HEK293 (cell line): ENCODE measurements around the gene ELAVL3.
A peak's percentile ranks its signal among the peaks of the same experiment; 100 is the strongest.

Source experiments
- CTCF ChIA-PET: fragments of 350-600 bp; formaldehyde crosslinking; extraction: SDS; loops from one replicate; lab custom pipeline; 2021; ENCODE audit warnings: antibody characterized with exemption; lab: Yijun Ruan, JAX
- POLR2A ChIA-PET: fragments of 300-600 bp; formaldehyde crosslinking; extraction: SDS; loops from one replicate; lab custom pipeline; 2020; ENCODE audit warnings: antibody characterized with exemption, inconsistent platforms; lab: Yijun Ruan, JAX
- H3K27ac ChIP-seq: fragments of 200-500 bp; sonication (Bioruptor generic); 2 replicates; pipeline ENCODE4 v1.5.1; 2014; ENCODE audit warnings: low read depth, low read length, control low read depth, inconsistent platforms; ENCODE audit errors: extremely low read depth
- H3K36me3 ChIP-seq, 2 experiments: fragments of 200-500 bp in 1 of 2; sonication (Bioruptor generic) in 1 of 2; 1 replicate in 1 of 2; 2 replicates in 1 of 2; pipeline ENCODE4 v1.5.1; 2014 to 2017; ENCODE audit warnings: inconsistent platforms in 2 of 2, low read length in 2 of 2; ENCODE audit not compliant: control insufficient read depth in 2 of 2, insufficient read depth in 1 of 2
- H3K4me1 ChIP-seq: fragments of 200-500 bp; sonication (Bioruptor generic); 2 replicates; pipeline ENCODE4 v1.5.1; 2014; ENCODE audit warnings: mild to moderate bottlenecking, low read length, inconsistent platforms; ENCODE audit not compliant: control insufficient read depth, insufficient read depth
- H3K4me3 ChIP-seq: 2 replicates; pipeline ENCODE4 v1.5.1; 2011; ENCODE audit warnings: low read depth, mild to moderate bottlenecking, control low read depth, low read length, moderate library complexity
- H3K9me3 ChIP-seq: fragments of 200-500 bp; sonication (Bioruptor generic); 2 replicates; pipeline ENCODE4 v1.5.1; 2014; ENCODE audit warnings: low read depth, low read length, inconsistent platforms; ENCODE audit not compliant: control insufficient read depth, insufficient read depth
- GLIS1 ChIP-seq: fragments of 450-650 bp; formaldehyde crosslinking; IDR thresholded peaks from 2 replicates; pipeline ENCODE4 v1.5.1; 2016; ENCODE audit warnings: missing biosample characterization, missing genetic modification characterization
- HOXC10 ChIP-seq: sonication (generic); formaldehyde crosslinking; IDR thresholded peaks from 2 replicates; pipeline ENCODE4 v1.8.1; 2023; ENCODE audit warnings: mild to moderate bottlenecking, missing genetic modification reagents
- KLF16 ChIP-seq: fragments of 450-650 bp; formaldehyde crosslinking; IDR thresholded peaks from 2 replicates; pipeline ENCODE4 v1.5.1; 2017; ENCODE audit warnings: missing biosample characterization, missing genetic modification characterization
- MYNN ChIP-seq: fragments of 450-650 bp; formaldehyde crosslinking; IDR thresholded peaks from 2 replicates; pipeline ENCODE4 v1.5.1; 2016; ENCODE audit warnings: missing biosample characterization, missing genetic modification characterization, borderline replicate concordance
- OSR2 ChIP-seq: fragments of 450-650 bp; formaldehyde crosslinking; IDR thresholded peaks from 2 replicates; pipeline ENCODE4 v1.5.1; 2016; ENCODE audit warnings: missing biosample characterization, missing genetic modification characterization
- SP3 ChIP-seq: fragments of 450-650 bp; formaldehyde crosslinking; IDR thresholded peaks from 2 replicates; pipeline ENCODE4 v1.5.1; 2016; ENCODE audit warnings: missing biosample characterization, missing genetic modification characterization
- YY1 ChIP-seq: fragments of 450-650 bp; formaldehyde crosslinking; IDR thresholded peaks from 2 replicates; pipeline ENCODE4 v1.5.1; 2018; ENCODE audit warnings: missing biosample characterization, missing genetic modification characterization
- ZBTB48 ChIP-seq: fragments of 450-650 bp; formaldehyde crosslinking; IDR thresholded peaks from 2 replicates; pipeline ENCODE4 v1.5.1; 2016; ENCODE audit warnings: missing biosample characterization, missing genetic modification characterization
- ZEB2 ChIP-seq: fragments of 450-650 bp; formaldehyde crosslinking; IDR thresholded peaks from 2 replicates; pipeline ENCODE4 v1.5.1; 2016; ENCODE audit warnings: missing biosample characterization, missing genetic modification characterization
- ZFP69B ChIP-seq: fragments of 450-650 bp; formaldehyde crosslinking; IDR thresholded peaks from 2 replicates; pipeline ENCODE4 v1.5.1; 2016; ENCODE audit warnings: missing biosample characterization, missing genetic modification characterization
- ZNF112 ChIP-seq: fragments of 450-650 bp; formaldehyde crosslinking; IDR thresholded peaks from 2 replicates; pipeline ENCODE4 v1.5.0; 2017; ENCODE audit warnings: missing biosample characterization, missing genetic modification characterization
- ZNF121 ChIP-seq: fragments of 450-650 bp; formaldehyde crosslinking; IDR thresholded peaks from 2 replicates; pipeline ENCODE4 v1.5.1; 2016; ENCODE audit warnings: missing biosample characterization, missing genetic modification characterization
- ZNF146 ChIP-seq: fragments of 450-650 bp; formaldehyde crosslinking; IDR thresholded peaks from 2 replicates; pipeline ENCODE4 v1.5.1; 2016; ENCODE audit warnings: missing biosample characterization, missing genetic modification characterization
- ZNF175 ChIP-seq: fragments of 450-650 bp; formaldehyde crosslinking; IDR thresholded peaks from 2 replicates; pipeline ENCODE4 v1.5.1; 2016; ENCODE audit warnings: missing biosample characterization, missing genetic modification characterization
- ZNF223 ChIP-seq: fragments of 450-650 bp; formaldehyde crosslinking; IDR thresholded peaks from 2 replicates; pipeline ENCODE4 v1.5.1; 2016; ENCODE audit warnings: missing biosample characterization, missing genetic modification characterization
- ZNF391 ChIP-seq: fragments of 450-650 bp; formaldehyde crosslinking; IDR thresholded peaks from 2 replicates; pipeline ENCODE4 v1.5.1; 2016; ENCODE audit warnings: low read depth, missing biosample characterization, missing genetic modification characterization, borderline replicate concordance
- ZNF548 ChIP-seq: fragments of 450-650 bp; formaldehyde crosslinking; IDR thresholded peaks from 2 replicates; pipeline ENCODE4 v1.5.1; 2016; ENCODE audit warnings: missing biosample characterization, missing genetic modification characterization
- ZNF555 ChIP-seq: fragments of 450-650 bp; formaldehyde crosslinking; conservative IDR thresholded peaks from 2 replicates; pipeline ENCODE4 v1.5.1; 2017; ENCODE audit warnings: missing biosample characterization, mild to moderate bottlenecking, missing genetic modification characterization, inconsistent platforms
- ZNF561 ChIP-seq: fragments of 450-650 bp; IDR thresholded peaks from 2 replicates; pipeline ENCODE4 v1.5.1; 2018; ENCODE audit warnings: missing biosample characterization, missing genetic modification characterization, borderline replicate concordance
- ZNF585B ChIP-seq: fragments of 450-650 bp; formaldehyde crosslinking; IDR thresholded peaks from 2 replicates; pipeline ENCODE4 v1.5.1; 2016; ENCODE audit warnings: missing biosample characterization, missing genetic modification characterization
- ZNF600 ChIP-seq: fragments of 450-650 bp; formaldehyde crosslinking; IDR thresholded peaks from 2 replicates; pipeline ENCODE4 v1.5.1; 2016; ENCODE audit warnings: missing biosample characterization, missing genetic modification characterization
- ZNF610 ChIP-seq: fragments of 450-650 bp; formaldehyde crosslinking; IDR thresholded peaks from 2 replicates; pipeline ENCODE4 v1.5.1; 2016; ENCODE audit warnings: missing biosample characterization, missing genetic modification characterization, borderline replicate concordance
- ZNF624 ChIP-seq: fragments of 450-650 bp; formaldehyde crosslinking; IDR thresholded peaks from 2 replicates; pipeline ENCODE4 v1.5.1; 2017; ENCODE audit warnings: missing biosample characterization, missing genetic modification characterization
- ZNF660 ChIP-seq: fragments of 450-650 bp; IDR thresholded peaks from 2 replicates; pipeline ENCODE4 v1.5.1; 2018; ENCODE audit warnings: missing biosample characterization, mild to moderate bottlenecking, missing genetic modification characterization
- ZNF747 ChIP-seq: fragments of 450-650 bp; formaldehyde crosslinking; IDR thresholded peaks from 2 replicates; pipeline ENCODE4 v1.5.1; 2016; ENCODE audit warnings: missing biosample characterization, missing genetic modification characterization
- ZSCAN23 ChIP-seq: fragments of 450-650 bp; formaldehyde crosslinking; IDR thresholded peaks from 2 replicates; pipeline ENCODE4 v1.5.1; 2016; ENCODE audit warnings: missing biosample characterization, missing genetic modification characterization
- TF ChIP-seq, protein P1 (sequence below): fragments of 450-650 bp; formaldehyde crosslinking; IDR thresholded peaks from 2 replicates; pipeline ENCODE4 v1.5.1; 2016; ENCODE audit warnings: missing biosample characterization, missing genetic modification characterization
- TF ChIP-seq, protein P2 (sequence below): fragments of 450-650 bp; formaldehyde crosslinking; IDR thresholded peaks from 2 replicates; pipeline ENCODE4 v1.5.1; 2016; ENCODE audit warnings: missing biosample characterization, missing genetic modification characterization
- TF ChIP-seq, protein P3 (sequence below): fragments of 450-650 bp; formaldehyde crosslinking; IDR thresholded peaks from 2 replicates; pipeline ENCODE4 v1.5.1; 2017; ENCODE audit warnings: missing biosample characterization, missing genetic modification characterization
- TF ChIP-seq, protein P4 (sequence below): fragments of 450-650 bp; IDR thresholded peaks from 2 replicates; pipeline ENCODE4 v1.5.1; 2018; ENCODE audit warnings: missing biosample characterization, mild to moderate bottlenecking, missing genetic modification characterization
- TF ChIP-seq, protein P5 (sequence below): fragments of 450-650 bp; formaldehyde crosslinking; IDR thresholded peaks from 2 replicates; pipeline ENCODE4 v1.5.1; 2016; ENCODE audit warnings: missing biosample characterization, missing genetic modification characterization

ELAVL3 gene

DNA sequence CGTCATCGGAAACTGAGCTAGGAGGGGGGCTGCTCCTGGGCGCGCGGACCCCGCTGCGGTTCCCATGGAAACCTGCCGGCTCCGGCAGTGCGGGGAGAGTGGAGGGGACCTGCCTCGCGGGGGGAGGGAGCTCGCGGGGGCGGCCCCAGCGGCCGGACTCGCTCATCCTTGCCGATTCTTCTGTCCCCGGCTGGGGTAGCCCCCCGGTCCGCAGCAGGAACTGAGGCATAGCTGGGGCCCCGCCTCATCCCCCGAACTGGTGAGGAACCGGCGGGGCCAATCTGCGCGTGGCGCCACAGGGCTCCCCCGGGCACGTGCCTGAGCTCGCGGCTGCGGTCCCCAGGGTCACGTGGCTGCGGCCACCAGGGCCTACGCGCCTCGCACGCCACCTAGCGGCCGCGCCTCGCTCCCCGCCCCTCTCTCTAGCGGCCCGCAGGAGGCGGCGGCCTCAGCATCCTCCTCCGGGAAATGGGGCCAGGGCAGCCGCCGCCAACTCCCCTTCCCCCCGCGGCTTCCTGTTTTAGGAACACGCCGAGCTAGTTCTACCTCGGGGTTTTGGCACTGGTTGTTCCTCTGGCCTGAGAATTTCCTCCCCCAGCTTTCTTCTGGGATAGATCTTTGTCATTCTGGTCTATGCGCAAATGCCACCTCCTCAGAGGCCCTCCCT is 1.7 kb upstream of the ELAVL3 start:
- Histone ChIP-seq H3K4me1 (no peaks in the 10 kb centered on the region), H3K36me3 (peaks cover 0 to 11% of the 10 kb centered on the region in 2 experiments; a peak in 2 of 3 replicates), H3K27ac (peak overlapping the region; percentile 33; the same call in 1 of the 2 replicates), H3K4me3 (peak overlapping the region; percentile 28), H3K9me3 (no peaks in the 10 kb centered on the region)
- CTCF ChIA-PET, result interaction anchor here (0.6 to 3.4 kb wide), 47 partner anchors 8 to 1570 kb away, joined by 3 to 42 read pairs (median 4); partner anchors contain the start of genes CCDC159, EPOR, RAB3D and SWSAP1
- POLR2A ChIA-PET, result interaction anchor here (0.6 to 2.1 kb wide), 8 partner anchors 47 to 357 kb away, joined by 3 to 13 read pairs (median 6); partner anchors contain the start of genes ODAD3, PRKCSH and SWSAP1
- TF ChIP-seq MYNN (tag by site-specific recombination), result no peak
- peak; percentile 85 for TF ChIP-seq ZNF660
- TF ChIP-seq ZNF391 (tag by site-specific recombination), result peak; percentile 90; the same call in 1 of the 2 replicates
- TF ChIP-seq ZNF747 (tag by site-specific recombination), result no peak
- peak; percentile 10; the same call in 1 of the 2 replicates for TF ChIP-seq ZNF146
- no peak for TF ChIP-seq ZNF555
- TF ChIP-seq ZFP69B, result peak; percentile 95
- TF ChIP-seq KLF16 (tag by site-specific recombination), result peak; percentile 93
- TF ChIP-seq, protein P1, sequence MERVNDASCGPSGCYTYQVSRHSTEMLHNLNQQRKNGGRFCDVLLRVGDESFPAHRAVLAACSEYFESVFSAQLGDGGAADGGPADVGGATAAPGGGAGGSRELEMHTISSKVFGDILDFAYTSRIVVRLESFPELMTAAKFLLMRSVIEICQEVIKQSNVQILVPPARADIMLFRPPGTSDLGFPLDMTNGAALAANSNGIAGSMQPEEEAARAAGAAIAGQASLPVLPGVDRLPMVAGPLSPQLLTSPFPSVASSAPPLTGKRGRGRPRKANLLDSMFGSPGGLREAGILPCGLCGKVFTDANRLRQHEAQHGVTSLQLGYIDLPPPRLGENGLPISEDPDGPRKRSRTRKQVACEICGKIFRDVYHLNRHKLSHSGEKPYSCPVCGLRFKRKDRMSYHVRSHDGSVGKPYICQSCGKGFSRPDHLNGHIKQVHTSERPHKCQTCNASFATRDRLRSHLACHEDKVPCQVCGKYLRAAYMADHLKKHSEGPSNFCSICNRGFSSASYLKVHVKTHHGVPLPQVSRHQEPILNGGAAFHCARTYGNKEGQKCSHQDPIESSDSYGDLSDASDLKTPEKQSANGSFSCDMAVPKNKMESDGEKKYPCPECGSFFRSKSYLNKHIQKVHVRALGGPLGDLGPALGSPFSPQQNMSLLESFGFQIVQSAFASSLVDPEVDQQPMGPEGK, result peak; percentile 99
- TF ChIP-seq, protein P2, sequence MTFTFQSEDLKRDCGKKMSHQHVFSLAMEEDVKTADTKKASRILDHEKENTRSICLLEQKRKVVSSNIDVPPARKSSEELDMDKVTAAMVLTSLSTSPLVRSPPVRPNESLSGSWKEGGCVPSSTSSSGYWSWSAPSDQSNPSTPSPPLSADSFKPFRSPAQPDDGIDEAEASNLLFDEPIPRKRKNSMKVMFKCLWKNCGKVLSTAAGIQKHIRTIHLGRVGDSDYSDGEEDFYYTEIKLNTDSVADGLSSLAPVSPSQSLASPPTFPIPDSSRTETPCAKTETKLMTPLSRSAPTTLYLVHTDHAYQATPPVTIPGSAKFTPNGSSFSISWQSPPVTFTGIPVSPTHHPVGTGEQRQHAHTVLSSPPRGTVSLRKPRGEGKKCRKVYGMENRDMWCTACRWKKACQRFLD, result no peak
- TF ChIP-seq ZNF561 (tag by site-specific recombination), result peak; percentile 89; the same call in 1 of the 2 replicates
- peak; percentile 57; the same call in 1 of the 2 replicates for TF ChIP-seq OSR2 (tag by site-specific recombination)
- TF ChIP-seq, protein P3, sequence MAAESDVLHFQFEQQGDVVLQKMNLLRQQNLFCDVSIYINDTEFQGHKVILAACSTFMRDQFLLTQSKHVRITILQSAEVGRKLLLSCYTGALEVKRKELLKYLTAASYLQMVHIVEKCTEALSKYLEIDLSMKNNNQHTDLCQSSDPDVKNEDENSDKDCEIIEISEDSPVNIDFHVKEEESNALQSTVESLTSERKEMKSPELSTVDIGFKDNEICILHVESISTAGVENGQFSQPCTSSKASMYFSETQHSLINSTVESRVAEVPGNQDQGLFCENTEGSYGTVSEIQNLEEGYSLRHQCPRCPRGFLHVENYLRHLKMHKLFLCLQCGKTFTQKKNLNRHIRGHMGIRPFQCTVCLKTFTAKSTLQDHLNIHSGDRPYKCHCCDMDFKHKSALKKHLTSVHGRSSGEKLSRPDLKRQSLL (tag by site-specific recombination), result no peak
- no peak for TF ChIP-seq HOXC10 (CRISPR knock-in tag)
- TF ChIP-seq, protein P4, sequence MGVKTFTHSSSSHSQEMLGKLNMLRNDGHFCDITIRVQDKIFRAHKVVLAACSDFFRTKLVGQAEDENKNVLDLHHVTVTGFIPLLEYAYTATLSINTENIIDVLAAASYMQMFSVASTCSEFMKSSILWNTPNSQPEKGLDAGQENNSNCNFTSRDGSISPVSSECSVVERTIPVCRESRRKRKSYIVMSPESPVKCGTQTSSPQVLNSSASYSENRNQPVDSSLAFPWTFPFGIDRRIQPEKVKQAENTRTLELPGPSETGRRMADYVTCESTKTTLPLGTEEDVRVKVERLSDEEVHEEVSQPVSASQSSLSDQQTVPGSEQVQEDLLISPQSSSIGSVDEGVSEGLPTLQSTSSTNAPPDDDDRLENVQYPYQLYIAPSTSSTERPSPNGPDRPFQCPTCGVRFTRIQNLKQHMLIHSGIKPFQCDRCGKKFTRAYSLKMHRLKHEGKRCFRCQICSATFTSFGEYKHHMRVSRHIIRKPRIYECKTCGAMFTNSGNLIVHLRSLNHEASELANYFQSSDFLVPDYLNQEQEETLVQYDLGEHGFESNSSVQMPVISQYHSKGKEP, result no peak; the same call in 1 of the 2 replicates
- peak; percentile 81 for TF ChIP-seq ZNF121 (tag by site-specific recombination)
- TF ChIP-seq SP3 (tag by site-specific recombination), result 0 out of 2 replicates have a peak, but pooled peaks have one; percentile 62
- TF ChIP-seq ZNF624 (tag by site-specific recombination), result no peak
- TF ChIP-seq ZEB2 (tag by site-specific recombination), result peak; percentile 95
- no peak for TF ChIP-seq ZNF548 (tag by site-specific recombination)
- TF ChIP-seq ZNF610, result peak; percentile 69
- TF ChIP-seq ZBTB48 (tag by site-specific recombination), result peak; percentile 93
- TF ChIP-seq ZNF175, result no peak
- no peak for TF ChIP-seq ZNF112 (tag by site-specific recombination)
- TF ChIP-seq ZSCAN23, result peak; percentile 48; the same call in 1 of the 2 replicates
- TF ChIP-seq, protein P5, sequence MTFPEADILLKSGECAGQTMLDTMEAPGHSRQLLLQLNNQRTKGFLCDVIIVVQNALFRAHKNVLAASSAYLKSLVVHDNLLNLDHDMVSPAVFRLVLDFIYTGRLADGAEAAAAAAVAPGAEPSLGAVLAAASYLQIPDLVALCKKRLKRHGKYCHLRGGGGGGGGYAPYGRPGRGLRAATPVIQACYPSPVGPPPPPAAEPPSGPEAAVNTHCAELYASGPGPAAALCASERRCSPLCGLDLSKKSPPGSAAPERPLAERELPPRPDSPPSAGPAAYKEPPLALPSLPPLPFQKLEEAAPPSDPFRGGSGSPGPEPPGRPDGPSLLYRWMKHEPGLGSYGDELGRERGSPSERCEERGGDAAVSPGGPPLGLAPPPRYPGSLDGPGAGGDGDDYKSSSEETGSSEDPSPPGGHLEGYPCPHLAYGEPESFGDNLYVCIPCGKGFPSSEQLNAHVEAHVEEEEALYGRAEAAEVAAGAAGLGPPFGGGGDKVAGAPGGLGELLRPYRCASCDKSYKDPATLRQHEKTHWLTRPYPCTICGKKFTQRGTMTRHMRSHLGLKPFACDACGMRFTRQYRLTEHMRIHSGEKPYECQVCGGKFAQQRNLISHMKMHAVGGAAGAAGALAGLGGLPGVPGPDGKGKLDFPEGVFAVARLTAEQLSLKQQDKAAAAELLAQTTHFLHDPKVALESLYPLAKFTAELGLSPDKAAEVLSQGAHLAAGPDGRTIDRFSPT (tag by site-specific recombination), result peak; percentile 79; the same call in 1 of the 2 replicates
- TF ChIP-seq GLIS1 (tag by site-specific recombination), result peak; percentile 51; the same call in 1 of the 2 replicates
- peak; percentile 46; the same call in 1 of the 2 replicates for TF ChIP-seq YY1 (tag by site-specific recombination)
- TF ChIP-seq ZNF223 (tag by site-specific recombination), result no peak
- peak; percentile 32 for TF ChIP-seq ZNF600
- no peak for TF ChIP-seq ZNF585B (tag by site-specific recombination)
